Neutrophil (primary cell): ENCODE results near the gene ATXN7L3.

Source experiments
- H3K27ac ChIP-seq: fragments of 200-600 bp; sonication (generic); 2 replicates; pipeline ENCODE4 v1.5.1; 2016; ENCODE audit warnings: mild to moderate bottlenecking, moderate library complexity
- H3K27me3 ChIP-seq: fragments of 200-600 bp; sonication (generic); 2 replicates; pipeline ENCODE4 v1.6.0; 2016; ENCODE audit warnings: mild to moderate bottlenecking
- H3K36me3 ChIP-seq: fragments of 200-600 bp; sonication (generic); 2 replicates; pipeline ENCODE4 v1.5.1; 2017
- H3K4me1 ChIP-seq, 2 experiments: fragments of 200-600 bp in 1 of 2; sonication (generic) in 1 of 2; 1 replicate in 1 of 2; 2 replicates in 1 of 2; pipeline versions ENCODE4 v1.5.1 to v1.6.1; 2013 to 2016; ENCODE audit warnings: low read depth in 1 of 2, low read length in 1 of 2, mild to moderate bottlenecking in 1 of 2, moderate library complexity in 1 of 2; ENCODE audit not compliant: control insufficient read depth in 1 of 2, insufficient read depth in 1 of 2
- H3K4me3 ChIP-seq, 2 experiments: fragments of 200-600 bp in 1 of 2; sonication (generic) in 1 of 2; 1 replicate in 1 of 2; 2 replicates in 1 of 2; pipeline ENCODE4 v1.5.1; 2013 to 2016; ENCODE audit warnings: low read depth in 1 of 2, low read length in 1 of 2, mild to moderate bottlenecking in 1 of 2, moderate library complexity in 1 of 2
- H3K9me3 ChIP-seq: fragments of 200-600 bp; sonication (generic); 2 replicates; pipeline ENCODE4 v1.5.1; 2016
- CTCF ChIP-seq: fragments of 200-600 bp; sonication (generic); IDR thresholded peaks from 2 replicates; pipeline ENCODE4 v1.5.1; 2016; ENCODE audit warnings: antibody characterized with exemption

The ATXN7L3 gene

GRCh38 chr17:44211281-44212265 is 11.9 kb upstream of the ATXN7L3 start:
- TF ChIP-seq CTCF = no peak
- H3K36me3 ChIP-seq = peaks cover 100% of the 10 kb centered on the region
- no peaks in the 10 kb centered on the region for H3K9me3 ChIP-seq
- H3K27me3 ChIP-seq = no peaks in the 10 kb centered on the region
- no peak overlapping the region for H3K27ac ChIP-seq
- peaks cover 21 to 26% of the 10 kb centered on the region in 2 experiments for H3K4me1 ChIP-seq
- no peak overlapping the region for H3K4me3 ChIP-seq

- Histone ChIP-seq H3K36me3 (peaks cover 98% of the 10 kb centered on the region), H3K9me3 (no peaks in the 10 kb centered on the region), H3K4me3 (peak overlapping the region in 1 of 2 experiments; percentile 35), H3K27ac (peak overlapping the region; percentile 65), H3K4me1 (peaks cover 19% of the 10 kb centered on the region in 2 experiments), H3K27me3 (no peaks in the 10 kb centered on the region)
- TF ChIP-seq CTCF = peak; percentile 99
These were observed 10.9 kb upstream of the ATXN7L3 start for GRCh38 chr17:44210342-44211192.

- peak overlapping the region; percentile 65 for H3K27ac ChIP-seq
- no peaks in the 10 kb centered on the region for H3K9me3 ChIP-seq
- TF ChIP-seq CTCF = no peak
- H3K4me1 ChIP-seq = peaks cover 19% of the 10 kb centered on the region in 2 experiments
- no peaks in the 10 kb centered on the region for H3K27me3 ChIP-seq
- H3K36me3 ChIP-seq = peaks cover 91% of the 10 kb centered on the region
- H3K4me3 ChIP-seq = peak overlapping the region in 1 of 2 experiments; percentile 35
These were observed 10.2 kb upstream of the ATXN7L3 start for GRCh38 chr17:44209786-44210341.

- no peaks in the 10 kb centered on the region for H3K27me3 ChIP-seq
- TF ChIP-seq CTCF = no peak
- no peak overlapping the region for H3K4me3 ChIP-seq
- no peaks in the 10 kb centered on the region for H3K9me3 ChIP-seq
- H3K36me3 ChIP-seq = peaks cover 70% of the 10 kb centered on the region
- H3K27ac ChIP-seq = no peak overlapping the region
- peaks cover 32 to 36% of the 10 kb centered on the region in 2 experiments for H3K4me1 ChIP-seq
These were observed 8.1 kb upstream of the ATXN7L3 start for GRCh38 chr17:44207743-44208142.

- Histone ChIP-seq H3K27me3 (no peaks in the 10 kb centered on the region), H3K27ac (no peak overlapping the region), H3K36me3 (peaks cover 66% of the 10 kb centered on the region), H3K4me3 (no peak overlapping the region), H3K4me1 (peaks cover 32 to 36% of the 10 kb centered on the region in 2 experiments), H3K9me3 (no peaks in the 10 kb centered on the region)
- no peak for TF ChIP-seq CTCF
These were observed 7.6 kb upstream of the ATXN7L3 start for GRCh38 chr17:44207319-44207718.
